Suppressor macrophage (primary cell): ENCODE data around the gene GNG8.

Experiments used
- DNase-seq, 4 experiments: peaks; one replicate each; pipeline ENCODE4 v3.0.0-alpha.2; 2020 to 2022

Gene GNG8

GRCh38 chr19:46601318-46602224 lies 34.4 kb downstream of the GNG8 start, which contains the start of gene CALM3:
TSS of gene CALM3 (plus strand) at chr19:46601330. CDS start at chr19:46601435, 105 bp downstream.
- no peak for DNase-seq

DNA sequence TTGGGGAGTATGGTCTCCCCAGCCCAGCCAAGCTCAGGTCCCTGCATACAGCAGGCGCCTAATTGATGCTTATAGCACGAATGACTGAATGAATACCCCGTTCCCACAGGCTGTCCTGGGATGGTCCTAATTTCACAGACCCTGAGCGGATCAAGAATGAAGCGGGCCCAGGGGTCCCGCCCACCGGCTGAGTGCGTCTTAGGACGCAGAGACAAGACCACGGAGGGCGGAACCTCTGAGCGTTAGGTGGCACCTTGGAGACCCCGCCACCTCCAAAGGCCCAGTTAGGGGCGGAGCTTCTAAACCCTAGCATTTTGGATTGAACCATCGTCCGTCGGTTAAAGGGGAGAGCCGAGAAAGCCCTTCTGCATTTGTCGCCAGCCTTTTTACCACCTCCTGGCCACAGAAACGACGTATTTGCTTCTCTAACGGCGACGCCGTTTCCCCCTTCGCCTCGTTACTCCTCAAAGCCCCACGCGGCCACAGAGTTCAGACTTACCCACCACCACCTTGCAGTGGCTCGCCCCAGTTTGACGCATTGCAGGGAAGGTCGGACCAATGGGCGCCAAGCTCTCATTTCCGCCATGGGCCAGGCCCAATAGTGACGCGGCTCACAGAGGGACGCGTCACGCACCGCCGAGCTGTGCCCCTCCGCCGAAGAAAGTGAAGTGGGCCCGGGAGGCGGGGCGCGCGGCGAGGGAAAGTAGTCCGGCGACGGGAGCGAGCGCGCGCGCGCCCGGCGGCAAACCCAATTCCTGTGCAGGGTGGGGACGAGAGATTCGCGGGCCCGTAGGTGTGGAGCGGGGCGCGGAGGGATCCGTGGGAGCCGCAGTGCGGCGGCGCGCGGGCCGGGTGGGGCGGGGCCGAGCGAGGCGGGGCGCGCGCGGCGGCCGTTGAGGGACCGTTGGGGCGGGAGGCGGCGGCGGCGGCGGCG lies 35.4 kb downstream of the GNG8 start:
- DNase-seq = peak; percentile 98 to 99 (median 98)

GRCh38 chr19:46599716-46600373 lies 36.2 kb downstream of the GNG8 start:
- peak in 1 of 4 experiments; percentile 19 for DNase-seq

- no peak for DNase-seq
These were observed 37.6 kb downstream of the GNG8 start for GRCh38 chr19:46598372-46598917.

GRCh38 chr19:46596008-46596407 lies 40.0 kb downstream of the GNG8 start:
- DNase-seq = no peak

GRCh38 chr19:46591870-46592269 lies 44.1 kb downstream of the GNG8 start:
- peak; percentile 41 to 77 (median 60) for DNase-seq

GRCh38 chr19:46591254-46591653 lies 44.7 kb downstream of the GNG8 start:
- no peak for DNase-seq

DNA sequence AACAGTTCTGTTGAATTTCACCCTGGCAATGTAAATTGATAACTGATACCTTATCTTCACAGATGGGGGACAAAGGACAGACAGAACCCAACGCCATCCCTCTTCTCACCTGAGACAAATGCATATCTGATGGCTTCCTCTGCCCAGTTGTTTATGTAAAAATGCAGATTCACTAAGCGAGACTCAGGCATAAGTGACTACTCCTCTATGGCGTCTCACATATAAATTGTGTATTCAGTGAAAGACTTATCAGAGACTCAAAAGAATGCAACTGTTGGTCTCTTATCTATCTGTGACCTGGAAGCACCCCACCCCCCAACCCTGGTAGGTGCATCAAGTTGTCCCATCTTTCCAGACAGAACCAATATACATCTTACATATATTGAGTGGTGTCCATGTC lies 48.1 kb downstream of the GNG8 start:
- no peak for DNase-seq

DNA sequence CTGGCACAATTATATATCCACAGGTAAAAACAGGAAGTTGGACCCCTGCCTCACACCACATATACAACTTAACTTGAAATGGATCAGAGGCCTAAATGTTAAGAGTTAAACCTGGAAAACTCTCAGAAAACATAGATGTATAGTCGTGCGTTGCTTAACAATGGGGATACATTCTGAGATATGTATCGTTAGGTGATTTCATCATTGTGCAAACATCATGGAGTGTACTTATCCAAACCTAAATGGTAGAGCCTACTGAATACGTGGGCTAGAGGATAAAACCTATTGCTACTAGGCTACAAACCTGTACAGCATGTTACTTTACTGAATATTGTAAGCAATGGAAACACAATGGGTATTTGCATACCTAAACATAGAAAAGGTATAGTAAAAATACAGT lies 49.7 kb downstream of the GNG8 start:
- DNase-seq = no peak

- DNase-seq = no peak
These were observed 50.5 kb downstream of the GNG8 start for GRCh38 chr19:46585539-46585938.
